Cardiac septum (tissue), 1 donor: Measurements from ENCODE around the gene FOLR2. TPM values are rescaled to one million over a fixed set of nuclear protein-coding genes. Genes with fewer than 3 reads are reported as not detected.
"Not testable (repeated sequence)": the region's sequence is repeated elsewhere in the genome, so short reads cannot be mapped to it uniquely, and the experiment has no call there.

Experiments used
- DNase-seq: peaks from one replicate; pipeline ENCODE4 v3.0.0-alpha.2; 2020; ENCODE audit warnings: low spot score
- intact Hi-C: fragments of 100-400 bp; cut with DNase I; formaldehyde crosslinking; loops from one replicate; pipeline ENCODE4 v1.14.0; 2022
- total RNA-seq: library from RNA; stranded (reverse); fragmentation: NEBNext Ultra II Directional; extraction: Animal tissue kit (Norgen Biotek cat#: 25700); gene quantifications from one replicate; pipeline ENCODE4 v1.2.1, GENCODE V29; 2021
- donor health status: DM: no; HTN: no; CAD: no.

FOLR2 gene
- total RNA-seq, 1 donor from 2014 or later: 11.7 TPM

DNA sequence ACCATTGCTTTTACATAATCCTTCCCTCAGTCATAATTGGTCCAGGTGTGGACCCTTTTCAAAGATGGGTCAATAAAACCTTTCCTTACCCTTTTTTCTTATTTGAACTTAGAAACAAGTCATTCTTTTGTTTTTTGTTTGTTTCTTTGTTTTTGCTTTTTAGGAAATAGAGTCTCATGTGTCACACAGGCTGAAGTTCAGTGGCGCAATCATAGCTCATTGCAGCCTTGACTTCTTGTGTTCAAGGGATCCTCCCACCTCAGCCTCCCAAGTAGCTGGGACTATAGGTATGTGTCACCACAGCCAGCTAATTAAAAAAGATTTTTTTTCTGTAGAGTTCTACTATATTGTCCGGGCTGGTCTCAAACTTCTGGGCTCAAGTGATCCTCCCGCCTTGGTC is 36.8 kb downstream of the FOLR2 start:
- intact Hi-C loops: no loop called here
- no peak for DNase-seq

- no peak for DNase-seq
- intact Hi-C loops: no loop called here
These were observed 37.9 kb downstream of the FOLR2 start for GRCh38 chr11:72254299-72254993.

DNA sequence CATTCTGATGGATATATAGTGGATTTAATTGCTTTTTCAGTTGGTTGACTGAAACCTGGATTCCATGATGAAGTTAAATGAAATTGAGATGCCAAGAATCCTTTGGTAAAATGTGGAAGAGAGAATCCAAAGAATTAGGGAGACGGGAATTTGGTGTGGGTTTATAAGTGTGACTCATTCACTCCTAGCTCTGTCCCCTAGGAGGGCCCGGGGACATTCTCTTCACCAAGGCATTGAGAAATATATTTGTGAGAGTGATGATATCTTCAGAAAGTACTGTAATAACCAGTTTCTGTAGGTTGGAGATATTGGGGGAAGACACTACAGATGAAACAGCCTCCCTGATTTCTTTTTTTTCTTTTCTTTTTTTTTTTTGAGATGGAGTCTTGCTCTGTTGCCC is 41.0 kb downstream of the FOLR2 start:
- DNase-seq: no peak
- intact Hi-C loops: no loop called here

DNA sequence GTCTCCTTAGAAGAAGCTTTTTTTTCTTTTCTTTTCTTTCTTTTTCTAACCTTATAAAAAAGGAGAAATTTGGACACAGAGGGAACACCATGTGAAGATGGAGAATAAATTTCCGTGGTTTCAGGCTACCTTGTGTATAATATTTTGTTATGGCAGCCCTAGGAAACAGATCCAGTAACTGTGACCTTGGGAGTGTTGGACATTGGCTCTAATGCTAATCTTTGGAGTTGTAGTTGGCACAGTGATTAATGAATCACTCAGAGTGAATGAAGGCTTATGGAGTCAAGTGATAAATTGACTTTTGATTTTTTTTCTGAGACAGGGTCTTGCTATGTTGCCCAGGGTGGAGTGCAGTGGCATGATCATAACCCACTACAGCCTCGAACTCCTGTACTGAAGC is 42.9 kb downstream of the FOLR2 start:
- no peak for DNase-seq
- intact Hi-C loops: no loop called here

- intact Hi-C loops: no loop called here
- DNase-seq: no peak
These were observed 44.0 kb downstream of the FOLR2 start for GRCh38 chr11:72260574-72260973.

GRCh38 chr11:72263361-72263760 is 46.8 kb downstream of the FOLR2 start:
- intact Hi-C loops: no loop called here
- no peak for DNase-seq

- DNase-seq: no peak
- intact Hi-C loops: no loop called here
These were observed 49.4 kb downstream of the FOLR2 start for GRCh38 chr11:72265951-72266350.

DNA sequence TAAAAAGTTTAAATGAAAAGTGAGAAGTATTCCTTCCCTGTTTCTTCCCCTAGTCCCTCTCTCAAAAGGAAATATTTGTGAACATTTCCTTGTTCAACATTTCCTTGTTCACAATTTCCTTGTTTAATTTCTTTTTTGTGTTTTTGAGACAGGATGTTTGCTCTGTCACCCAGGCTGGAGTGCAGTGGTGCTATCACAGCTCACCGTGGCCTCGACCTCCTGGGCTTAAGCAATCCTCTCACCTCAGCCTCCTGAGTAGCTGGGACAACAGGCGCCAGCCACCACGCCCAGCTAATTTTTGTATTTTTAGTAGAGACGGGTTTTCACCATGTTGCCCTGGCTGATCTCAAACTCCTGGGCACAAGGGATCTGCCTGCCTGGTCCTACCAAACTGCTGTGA is 50.4 kb downstream of the FOLR2 start:
- DNase-seq, intact Hi-C loops: not testable (repeated sequence)

GRCh38 chr11:72267956-72268617 is 51.5 kb downstream of the FOLR2 start:
- intact Hi-C loops: no loop called here
- DNase-seq: no peak

Other genes with a start within 250 kb of the FOLR2 start
- 6.2 TPM for gene IL18BP, start 217.9 kb upstream of the FOLR2 start, total RNA-seq
- gene NUMA1, start 136.3 kb upstream of the FOLR2 start, total RNA-seq: 86.0 TPM
- 4.2 TPM for gene LRRC51, start 135.9 kb upstream of the FOLR2 start, total RNA-seq
- gene LAMTOR1, start 113.5 kb upstream of the FOLR2 start, total RNA-seq: 79.3 TPM
- not detected for gene TOMT, start 110.9 kb upstream of the FOLR2 start, total RNA-seq
- 46.4 TPM for gene ANAPC15, start 104.1 kb upstream of the FOLR2 start, total RNA-seq
- not detected for gene FOLR3, start 81.1 kb upstream of the FOLR2 start, total RNA-seq
- gene FOLR1, start 24.7 kb upstream of the FOLR2 start, total RNA-seq: 0.22 TPM
- 132 TPM for gene INPPL1, start 8.0 kb downstream of the FOLR2 start, total RNA-seq
- gene PHOX2A, start 27.4 kb downstream of the FOLR2 start, total RNA-seq: not detected
- 16.7 TPM for gene CLPB, start 217.7 kb downstream of the FOLR2 start, total RNA-seq